Vagina (tissue), 2 donors: ENCODE data around the gene CLIP4.

Experiments used
- POLR2AphosphoS5 ChIP-seq, 2 donors: sonication (generic); formaldehyde crosslinking; IDR thresholded peaks; one replicate each; pipeline ENCODE4 v1.9.0; 2017; ENCODE audit warnings: antibody characterized with exemption in 2 of 2, mild to moderate bottlenecking in 2 of 2, low read depth in 1 of 2; ENCODE audit not compliant: insufficient read depth in 1 of 2
- TF ChIP-seq, protein P1 (sequence below), 3 experiments: fragments of 450-650 bp in 2 of 3; fragments of 200-600 bp in 1 of 3; sonication (generic) in 1 of 3; IDR thresholded peaks; one replicate each; pipeline ENCODE4 v1.5.1; 2017 to 2019; ENCODE audit warnings: antibody characterized with exemption in 3 of 3, mild to moderate bottlenecking in 2 of 3, moderate library complexity in 2 of 3

- TF ChIP-seq POLR2AphosphoS5 (IDR thresholded peaks at IDR 0.05; ENCODE audit: insufficient read depth in 1 of 2, low read depth in 1 of 2), result no peak
- TF ChIP-seq, protein P1, sequence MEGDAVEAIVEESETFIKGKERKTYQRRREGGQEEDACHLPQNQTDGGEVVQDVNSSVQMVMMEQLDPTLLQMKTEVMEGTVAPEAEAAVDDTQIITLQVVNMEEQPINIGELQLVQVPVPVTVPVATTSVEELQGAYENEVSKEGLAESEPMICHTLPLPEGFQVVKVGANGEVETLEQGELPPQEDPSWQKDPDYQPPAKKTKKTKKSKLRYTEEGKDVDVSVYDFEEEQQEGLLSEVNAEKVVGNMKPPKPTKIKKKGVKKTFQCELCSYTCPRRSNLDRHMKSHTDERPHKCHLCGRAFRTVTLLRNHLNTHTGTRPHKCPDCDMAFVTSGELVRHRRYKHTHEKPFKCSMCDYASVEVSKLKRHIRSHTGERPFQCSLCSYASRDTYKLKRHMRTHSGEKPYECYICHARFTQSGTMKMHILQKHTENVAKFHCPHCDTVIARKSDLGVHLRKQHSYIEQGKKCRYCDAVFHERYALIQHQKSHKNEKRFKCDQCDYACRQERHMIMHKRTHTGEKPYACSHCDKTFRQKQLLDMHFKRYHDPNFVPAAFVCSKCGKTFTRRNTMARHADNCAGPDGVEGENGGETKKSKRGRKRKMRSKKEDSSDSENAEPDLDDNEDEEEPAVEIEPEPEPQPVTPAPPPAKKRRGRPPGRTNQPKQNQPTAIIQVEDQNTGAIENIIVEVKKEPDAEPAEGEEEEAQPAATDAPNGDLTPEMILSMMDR (IDR thresholded peaks at IDR 0.05), result no peak
These were observed 41.9 kb downstream of the CLIP4 start for GRCh38 chr2:29157131-29157530.
